CD4-positive, alpha-beta T cell treated with Interleukin-10 for 1 hour (primary cell): Measurements from ENCODE around the gene TACR1.

Experiments used
- DNase-seq: peaks from one replicate; pipeline ENCODE4 v3.0.0-alpha.2; 2020

The TACR1 gene

DNA sequence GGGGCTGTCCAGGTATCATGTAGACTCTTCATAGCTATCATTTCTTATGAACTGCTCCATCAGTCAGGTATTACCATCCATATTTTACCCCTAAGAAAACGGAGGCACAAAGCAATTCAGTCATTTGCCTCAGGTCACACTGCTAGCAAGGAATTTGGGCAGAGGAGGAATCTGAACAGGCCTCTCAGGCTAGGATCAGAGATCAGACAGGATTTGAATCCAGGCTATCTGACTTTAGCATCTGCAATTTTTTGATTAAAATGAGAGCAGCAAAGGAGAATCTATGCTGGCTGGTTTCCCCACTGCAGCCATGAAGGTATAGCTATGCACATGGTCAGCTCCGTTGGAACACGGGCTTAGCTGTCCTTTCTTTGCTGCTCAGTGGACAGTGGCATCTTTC, 60.1 kb downstream of the TACR1 start:
- no peak for DNase-seq

DNA sequence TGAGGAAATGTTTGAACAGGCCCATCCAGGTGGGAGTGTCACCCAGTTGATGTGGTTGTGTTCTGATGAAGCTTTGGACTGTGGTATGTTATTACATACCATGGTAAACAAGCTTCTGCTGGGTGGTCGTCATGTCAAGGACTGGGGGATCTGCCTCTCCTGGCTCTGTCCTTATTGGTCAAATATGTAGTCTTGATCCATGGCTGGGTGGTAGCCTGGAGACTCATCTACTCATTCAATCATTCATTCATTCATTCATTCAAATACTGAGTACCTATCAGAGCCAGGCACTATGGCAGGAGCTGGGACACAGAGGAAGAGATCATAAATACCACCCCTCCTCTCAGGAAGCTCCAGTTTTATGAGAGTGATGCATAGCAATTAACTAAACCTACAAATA, 60.8 kb downstream of the TACR1 start:
- DNase-seq = no peak

DNA sequence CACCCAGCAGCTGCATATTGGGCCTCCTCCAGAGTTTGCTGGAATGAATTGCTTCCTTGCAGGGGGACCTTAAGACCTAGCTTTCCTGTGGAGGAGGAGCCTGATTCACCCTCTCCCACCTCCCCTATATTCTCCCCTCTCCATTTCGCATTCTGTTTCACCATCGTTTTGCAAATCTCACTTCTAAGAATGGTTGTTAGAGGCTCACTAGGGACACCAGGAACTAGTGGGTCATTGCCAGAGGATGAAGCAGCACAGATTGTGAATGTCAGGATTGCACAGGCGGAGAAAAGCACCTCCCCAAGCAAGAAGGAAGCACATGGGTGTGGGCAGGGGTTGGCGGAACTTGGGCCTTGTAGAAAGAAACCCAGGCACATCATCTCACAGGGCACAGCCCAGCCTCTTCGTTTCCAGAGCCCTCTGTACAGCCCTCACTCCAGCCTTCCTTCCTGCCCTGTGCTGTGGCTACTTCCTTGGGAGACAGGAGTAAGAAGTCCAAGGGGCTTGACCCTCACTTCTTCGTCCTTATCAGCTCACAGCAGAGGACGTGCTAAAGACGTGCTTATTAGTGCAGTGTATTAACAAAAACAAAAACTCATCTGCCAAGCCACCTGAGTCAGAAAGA, 63.4 kb downstream of the TACR1 start:
- no peak for DNase-seq

DNA sequence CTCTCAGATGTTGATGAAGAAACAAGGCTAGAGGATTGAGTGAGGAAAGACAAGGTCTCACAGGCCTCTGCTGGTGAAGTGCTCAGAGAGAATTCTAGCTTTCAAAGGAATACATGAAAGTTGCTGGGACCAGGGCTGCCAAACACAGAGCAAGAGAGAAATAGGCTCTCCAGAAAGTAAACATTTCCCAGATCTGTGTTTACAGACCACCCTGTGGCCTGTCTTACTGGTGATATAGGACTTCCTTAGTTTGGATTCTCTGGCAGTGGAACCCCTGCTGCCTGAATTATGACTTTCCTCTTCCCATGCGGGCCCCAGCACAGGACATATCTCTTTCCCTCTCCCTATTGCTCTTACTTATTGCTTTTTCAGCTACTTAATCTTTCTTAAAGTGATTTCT, 64.5 kb downstream of the TACR1 start:
- no peak for DNase-seq

DNA sequence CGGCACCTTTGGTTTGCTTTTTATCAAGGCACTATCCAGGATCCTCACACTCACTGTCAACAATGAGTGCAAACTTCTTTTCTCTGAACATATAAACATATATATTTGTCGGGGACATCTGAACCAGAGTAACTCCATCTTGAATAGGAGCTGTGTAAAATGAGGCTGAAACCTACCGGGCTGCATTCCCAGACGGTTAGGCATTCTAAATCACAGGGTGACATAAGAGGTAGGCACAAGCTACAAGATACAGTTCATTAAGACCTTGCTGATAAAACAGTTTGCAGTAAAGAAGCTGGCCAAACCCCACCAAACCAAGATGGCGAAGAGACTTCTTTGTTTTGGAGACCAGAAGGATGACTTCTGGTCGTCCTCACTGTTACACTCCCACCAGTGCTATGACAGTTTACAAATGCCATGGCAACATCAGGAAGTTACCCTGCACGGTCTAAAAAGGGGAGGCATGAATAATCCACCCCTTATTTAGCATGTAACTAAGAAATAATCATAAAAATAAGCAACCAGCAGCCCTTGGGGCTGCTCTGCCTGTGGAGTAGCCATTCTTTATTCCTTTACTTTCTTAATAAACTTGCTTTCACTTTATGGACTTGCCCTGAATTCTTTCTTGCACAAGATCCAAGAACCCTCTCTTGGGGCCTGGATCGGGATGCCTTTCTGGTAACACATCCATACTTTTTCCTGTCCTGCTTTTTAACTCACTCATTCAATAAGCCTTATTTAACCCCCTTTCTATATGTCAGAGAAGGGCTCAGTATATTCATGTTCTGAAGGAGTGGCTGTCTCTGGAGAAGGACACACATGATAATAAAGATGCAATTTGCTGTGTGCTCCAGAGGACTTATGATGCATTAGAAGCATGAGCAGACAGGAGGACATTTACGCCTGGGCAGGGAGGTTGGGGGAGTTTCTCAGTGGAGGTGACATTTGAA, 65.4 kb downstream of the TACR1 start:
- DNase-seq = no peak

DNA sequence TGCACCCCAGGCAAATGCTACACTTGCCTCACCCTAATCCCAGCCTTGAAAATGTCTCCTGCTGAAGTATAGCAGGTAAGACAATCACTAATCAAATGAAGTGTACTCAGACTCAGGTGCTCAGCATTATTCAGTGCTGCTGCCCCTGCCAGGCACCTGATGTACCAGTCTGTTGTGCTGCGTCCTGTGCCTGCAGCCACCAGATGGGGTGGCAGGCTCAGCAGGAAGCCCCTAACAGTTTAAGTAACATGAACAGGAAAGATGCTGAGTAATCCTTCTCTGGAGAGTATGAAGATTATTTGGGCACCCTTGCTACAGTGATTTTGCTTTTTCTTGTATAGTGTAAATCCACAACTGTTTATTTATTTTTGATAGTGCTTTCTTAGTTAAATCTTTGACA, 69.1 kb downstream of the TACR1 start:
- DNase-seq = no peak

DNA sequence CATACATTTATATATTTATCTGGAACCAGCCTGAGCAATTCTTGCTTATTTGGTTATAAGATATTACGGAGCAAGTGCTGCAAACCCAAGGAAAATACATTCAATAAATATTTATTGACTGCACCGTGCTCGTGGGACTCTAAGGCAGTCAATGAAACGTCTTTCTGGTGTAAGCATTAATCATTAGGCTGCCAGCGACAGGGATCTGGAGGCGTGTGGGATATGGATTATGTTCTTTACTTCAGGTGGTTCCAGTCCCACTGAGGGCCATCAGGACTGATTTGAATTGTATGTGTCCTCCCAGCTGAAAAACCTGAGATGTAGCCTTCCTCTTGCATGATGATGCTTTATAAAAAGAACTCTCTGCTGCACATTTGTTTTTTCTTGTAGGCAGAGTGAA, 75.4 kb downstream of the TACR1 start:
- DNase-seq = no peak

DNA sequence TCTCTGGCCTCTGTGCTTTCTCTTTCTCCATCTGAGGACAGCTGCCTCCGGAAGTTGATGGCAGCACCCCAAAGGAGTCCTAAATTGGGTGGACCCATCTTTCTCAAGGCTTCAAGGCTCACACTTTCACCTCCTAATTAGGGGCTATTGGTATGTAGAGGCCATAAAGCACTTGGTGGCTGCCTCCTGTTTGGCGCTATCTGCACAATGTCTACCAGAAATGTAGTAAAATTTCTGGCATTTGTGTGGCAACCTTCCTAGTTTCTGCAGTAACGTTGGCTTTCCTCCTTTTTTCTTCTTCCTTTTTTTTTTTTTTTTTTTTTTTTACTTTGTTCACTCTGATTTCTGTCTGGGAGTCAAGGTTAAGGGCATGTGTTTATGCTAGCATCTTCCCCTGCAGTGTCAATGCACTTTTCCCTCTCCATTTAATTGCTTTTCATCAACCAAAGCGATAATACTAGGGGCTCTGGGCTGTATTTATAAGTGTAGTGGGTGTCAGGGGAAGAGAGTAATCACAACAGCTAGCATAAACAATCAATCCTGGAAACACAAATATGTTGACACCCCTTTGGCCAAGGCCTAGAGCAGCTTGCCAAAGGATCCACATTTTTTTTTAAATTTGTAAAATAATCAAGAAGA, 86.0 kb downstream of the TACR1 start:
- no peak for DNase-seq

DNA sequence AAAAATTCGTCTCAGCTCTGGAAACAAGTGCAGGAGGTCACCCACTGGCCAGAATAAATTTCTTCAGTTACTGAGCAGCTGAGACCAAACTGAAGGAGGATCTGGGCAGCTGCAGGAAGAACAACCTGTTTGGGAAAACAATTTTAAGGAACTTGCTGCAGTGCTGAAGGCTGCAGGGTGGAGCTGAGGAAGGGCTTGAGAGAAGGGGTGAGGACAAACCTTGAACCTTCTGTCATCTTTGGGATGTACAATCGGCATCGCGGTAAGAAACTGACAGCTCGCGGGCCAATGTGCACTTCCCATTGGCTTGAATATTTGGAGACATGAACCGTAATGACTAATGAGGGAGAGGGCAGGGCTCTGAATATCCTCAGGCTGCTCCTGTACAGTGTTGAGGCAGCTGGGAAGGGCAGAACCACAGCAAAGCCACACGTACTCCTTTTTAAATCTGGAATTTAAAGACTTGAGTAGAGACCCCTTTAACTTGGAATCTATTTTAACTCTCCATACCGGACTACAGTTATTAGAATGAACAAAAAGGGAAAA, 90.3 kb downstream of the TACR1 start:
- DNase-seq = no peak

DNA sequence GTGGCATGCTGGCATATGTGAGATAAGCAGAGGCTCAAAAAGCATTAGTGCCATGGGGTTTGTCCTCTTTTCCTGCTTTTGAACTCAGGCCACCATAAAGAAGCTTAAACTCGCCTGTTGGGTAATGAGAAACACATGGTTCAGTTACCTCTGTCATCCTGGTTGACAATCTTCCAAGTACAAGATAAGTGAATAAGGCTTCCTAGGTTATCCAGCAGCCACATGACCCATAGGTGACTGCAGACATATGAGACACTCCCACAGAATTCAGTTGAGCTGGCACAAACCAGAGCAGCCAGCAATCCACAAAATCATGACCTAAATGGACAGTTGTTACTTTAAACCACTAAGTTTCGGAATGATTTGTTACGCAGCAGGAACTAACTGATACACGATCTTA, 97.3 kb downstream of the TACR1 start:
- no peak for DNase-seq

DNA sequence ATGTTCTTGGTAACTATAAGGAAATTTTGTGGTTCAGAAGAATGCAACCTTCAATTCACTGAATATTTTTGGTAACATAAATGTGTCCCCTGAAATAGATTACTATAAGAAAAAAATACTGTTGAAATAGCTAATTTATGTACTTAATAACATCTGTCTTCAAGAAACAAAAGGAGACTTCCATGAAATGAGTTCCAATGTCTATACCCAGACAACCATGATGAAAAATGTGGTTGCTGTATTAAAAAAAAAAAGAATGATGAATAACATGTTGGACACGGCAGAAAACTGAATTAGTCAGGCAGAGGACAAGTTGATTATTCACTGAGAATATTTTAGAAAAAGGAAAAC, 98.5 kb downstream of the TACR1 start:
- no peak for DNase-seq

DNA sequence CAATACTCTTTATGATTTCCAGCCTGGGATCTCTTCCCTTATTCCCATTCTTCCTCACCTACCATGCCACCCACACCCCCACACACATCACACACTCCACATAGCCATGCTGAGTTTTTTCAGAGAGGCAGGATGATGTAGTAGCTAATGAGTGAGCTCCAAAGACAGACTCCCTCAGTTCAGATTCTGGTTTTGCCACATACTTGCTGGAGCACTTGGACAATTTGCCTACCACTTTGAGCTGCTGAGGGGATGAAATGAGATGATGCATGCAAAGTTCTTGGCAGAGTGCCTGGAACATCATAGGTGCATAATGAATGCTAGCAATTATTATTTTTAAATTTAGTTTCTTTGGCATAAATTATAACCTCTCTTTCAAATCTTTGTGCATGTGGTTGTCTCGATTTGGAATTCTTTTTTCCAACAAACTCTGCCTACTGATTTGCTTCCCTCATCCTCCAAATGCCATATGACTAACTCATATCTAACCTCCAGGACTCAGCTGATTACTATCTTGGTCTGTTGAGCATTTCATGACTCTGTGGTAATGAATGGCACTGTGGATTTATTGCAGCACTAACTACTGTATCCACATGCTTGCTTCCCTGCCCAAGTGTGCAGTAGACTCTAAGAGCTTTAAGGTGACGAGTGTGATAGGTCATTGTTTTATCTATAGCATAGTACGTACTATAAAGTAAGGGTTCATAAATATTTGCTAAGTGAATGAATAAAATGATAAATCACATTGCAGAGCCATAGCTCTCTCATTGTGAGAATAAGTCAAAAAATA, 99.1 kb downstream of the TACR1 start:
- no peak for DNase-seq

DNA sequence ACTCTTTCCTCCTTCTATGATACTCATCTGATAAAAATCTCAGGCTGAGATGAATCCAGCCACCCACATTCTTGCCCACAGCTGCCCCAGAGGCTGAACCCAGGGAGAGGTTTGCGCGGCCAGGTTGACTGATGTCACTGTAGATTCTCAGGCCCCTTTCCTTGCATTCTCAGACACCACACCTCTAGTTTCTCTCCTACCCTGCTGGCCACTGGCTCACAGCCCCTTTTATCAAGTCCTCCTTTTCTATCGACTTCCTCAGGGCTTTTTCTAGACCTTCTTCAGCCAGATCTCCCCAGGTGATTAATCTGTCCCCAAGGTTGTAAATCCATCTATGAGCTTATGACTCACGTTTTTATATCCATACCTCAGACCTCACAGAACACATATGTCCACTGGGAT, 99.8 kb downstream of the TACR1 start:
- DNase-seq = no peak

DNA sequence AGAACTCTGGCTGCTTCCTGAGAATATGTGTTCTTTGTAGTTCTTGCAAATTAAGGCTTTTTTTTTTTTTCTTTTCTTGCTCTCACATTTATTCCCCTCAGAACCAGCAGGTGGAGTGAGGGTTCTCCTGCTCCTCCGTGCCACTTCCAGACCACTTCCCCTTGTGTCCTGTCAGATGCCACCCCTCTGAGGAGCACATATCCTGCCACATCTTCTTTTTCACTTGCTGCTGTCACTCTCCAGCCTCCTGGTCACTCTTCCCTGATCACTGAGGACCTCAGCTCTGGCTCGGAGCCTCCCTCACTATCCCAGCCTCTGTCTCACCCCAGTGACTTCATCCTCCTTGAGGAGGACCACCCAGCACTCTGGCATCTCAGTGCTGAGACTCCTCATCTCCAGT, 100.5 kb downstream of the TACR1 start:
- no peak for DNase-seq

DNA sequence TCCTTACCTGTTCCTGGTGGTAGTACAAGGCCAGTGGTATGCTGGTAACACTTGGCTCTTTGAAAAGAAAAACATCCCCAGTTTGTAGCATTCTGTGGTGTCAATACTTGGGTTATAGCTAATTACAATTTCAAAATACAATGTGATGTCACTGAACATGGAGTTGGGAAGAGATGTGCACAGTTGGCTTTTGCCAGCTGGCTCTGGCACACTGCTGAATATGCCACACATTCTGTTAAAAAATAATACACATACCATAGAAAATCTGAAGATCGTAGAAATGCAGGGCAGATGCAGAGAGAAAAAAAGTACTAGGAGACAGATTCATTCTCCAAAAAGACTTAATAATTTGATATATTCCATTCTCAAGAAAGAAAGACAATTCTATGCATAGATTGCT, 101.5 kb downstream of the TACR1 start:
- no peak for DNase-seq

DNA sequence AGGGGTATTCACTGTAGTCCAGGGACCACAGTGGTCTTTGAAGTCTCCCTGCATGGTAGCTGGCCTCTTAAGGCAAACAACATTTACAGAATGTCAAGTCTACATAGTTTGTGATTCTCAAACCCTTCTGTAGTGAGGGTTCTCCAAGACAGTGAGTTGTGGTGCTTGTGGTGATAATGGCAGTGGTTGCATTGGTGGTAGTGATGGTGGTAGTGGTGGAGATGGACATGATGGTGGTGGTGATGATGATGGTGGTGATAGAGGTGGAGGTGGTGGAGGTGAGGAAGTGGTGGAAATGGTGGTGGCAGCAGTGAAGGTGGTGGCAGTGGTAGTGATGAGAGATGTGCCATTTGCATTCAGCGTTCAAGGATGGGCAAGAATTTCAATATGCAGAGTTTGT, 104.9 kb downstream of the TACR1 start:
- no peak for DNase-seq

DNA sequence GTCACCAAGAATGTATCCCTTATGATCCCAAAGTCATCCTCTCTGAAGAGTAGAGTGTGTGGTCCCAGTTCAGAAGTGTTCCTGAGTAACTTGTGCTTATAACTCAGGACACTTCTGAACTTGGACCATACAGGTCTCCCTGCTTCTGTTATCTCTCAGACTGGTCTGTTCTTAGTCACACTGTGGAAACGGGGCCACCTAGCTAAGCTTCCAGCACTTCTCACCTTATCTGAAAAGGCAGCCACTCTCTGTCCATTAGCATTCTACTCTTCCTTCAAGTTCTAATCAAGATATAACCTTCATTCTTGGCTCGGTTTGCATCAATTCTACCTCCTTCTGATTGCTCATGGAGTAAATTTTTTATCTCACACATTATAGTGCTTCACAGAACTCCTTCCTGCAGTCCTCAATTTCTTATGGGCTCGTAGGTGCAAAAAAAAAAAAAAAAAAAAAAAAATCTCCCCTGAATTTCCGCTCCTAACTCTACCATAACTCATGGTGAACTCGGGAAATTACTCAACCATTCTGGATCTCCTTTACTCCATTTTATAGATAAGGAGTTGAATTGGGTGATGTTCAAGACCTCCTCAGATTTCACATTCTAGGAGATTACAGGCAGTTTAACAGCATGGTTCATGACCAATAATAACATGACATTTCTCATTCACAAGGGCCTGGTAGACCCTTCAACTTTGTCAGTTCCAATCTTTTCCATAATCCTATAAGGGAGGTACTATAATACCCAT, 108.4 kb downstream of the TACR1 start:
- no peak for DNase-seq

DNA sequence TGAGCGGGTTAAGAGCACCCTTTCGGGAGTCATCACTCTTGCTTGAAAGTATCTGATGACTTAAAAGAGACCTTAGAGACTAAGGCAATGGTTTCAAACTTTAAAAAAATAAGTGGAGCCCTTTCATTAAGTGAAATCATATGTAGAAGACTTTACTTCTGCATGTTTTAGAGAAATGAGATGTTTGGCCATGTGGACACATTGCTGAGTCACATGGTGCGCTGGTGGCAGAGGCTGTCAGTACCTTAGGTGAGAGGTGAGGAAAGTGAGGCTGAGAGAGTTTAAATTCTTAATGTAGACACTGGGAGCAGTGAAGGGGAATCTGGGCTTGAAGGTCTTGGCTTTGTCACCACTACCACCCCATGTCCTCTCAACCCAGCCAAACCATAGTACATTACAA, 109.8 kb downstream of the TACR1 start:
- DNase-seq = no peak

DNA sequence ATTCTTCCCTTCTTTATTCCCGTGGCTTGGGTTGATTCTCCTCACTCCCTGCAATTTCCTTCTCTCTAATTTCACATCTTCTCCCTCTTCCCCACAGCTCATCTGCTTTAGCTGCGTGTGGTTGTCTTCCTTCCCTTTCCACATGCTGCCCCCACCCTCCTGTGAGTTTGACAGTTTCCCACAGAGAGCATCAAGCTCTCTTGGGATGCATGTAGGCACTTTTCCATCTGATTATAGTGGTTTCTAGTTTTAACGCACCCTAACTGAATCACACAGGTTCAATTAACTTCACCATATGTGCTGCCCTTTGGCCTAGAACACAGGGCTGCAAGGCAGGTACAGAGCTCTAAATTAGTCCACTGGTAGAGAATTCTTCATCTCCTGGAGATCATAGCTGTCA, 110.5 kb downstream of the TACR1 start:
- DNase-seq = no peak

DNA sequence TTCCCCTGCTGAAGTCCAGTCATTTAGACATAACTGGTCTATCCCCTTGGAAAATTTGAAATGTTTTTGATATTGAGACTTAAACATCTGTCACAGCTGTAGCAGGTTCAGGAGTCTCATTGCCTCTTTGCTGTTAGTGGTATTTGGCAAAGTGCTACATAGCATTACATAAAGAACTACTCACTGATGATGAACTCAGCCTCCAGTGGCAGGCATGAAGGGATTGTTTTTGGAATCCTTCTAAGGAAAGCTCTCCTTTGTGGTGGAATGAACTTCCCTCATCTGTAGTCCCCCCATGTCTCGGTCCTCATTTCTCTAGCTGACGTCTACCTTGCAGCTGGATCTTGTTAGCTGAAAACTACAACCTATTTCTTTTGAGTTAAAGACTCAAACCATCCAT, 111.6 kb downstream of the TACR1 start:
- DNase-seq = no peak

DNA sequence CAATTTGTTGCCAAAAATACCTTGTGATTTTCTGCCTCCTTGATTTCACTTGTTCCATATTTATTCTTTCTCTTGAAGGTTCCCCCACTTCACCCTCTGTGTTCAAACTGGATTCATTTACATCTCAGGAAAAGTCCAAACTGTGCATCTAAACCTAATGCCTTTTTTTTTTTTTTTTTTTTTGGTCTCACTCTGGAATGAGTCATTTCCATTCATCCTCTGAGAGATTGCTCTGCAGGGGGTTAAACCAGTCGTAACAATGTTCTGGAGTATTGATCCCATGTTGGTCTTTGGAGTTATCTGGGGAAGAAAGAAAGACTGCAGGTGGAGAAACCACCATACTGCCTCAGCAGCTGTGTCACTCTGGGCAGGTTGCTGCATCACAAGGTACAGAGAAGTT, 119.7 kb downstream of the TACR1 start:
- no peak for DNase-seq

DNA sequence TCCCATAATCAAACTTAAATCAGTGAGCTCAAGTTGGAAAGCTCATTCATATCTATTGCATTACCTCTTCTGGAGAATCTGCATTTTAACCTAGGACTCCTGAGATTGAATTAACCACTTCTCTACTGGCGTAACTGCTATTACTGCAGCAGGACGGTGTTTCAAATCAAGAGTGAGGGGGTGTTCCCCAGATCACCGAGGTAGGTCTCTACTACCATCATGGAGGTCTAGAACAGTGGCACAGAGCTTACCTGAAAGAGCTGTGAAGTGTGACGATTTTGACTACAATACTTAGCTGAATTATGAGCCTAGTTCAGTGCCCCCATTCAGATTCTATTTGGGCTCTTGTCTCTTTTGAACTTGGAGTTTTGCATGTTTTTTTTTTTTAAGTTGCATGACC, 121.4 kb downstream of the TACR1 start:
- no peak for DNase-seq
